ENCODE measurements around the gene MRPL18. TPM values are rescaled to one million over a fixed set of nuclear protein-coding genes. Genes with fewer than 3 reads are reported as not detected.
"Not testable (repeated sequence)": the region's sequence is repeated elsewhere in the genome, so short reads cannot be mapped to it uniquely, and the experiment has no call there.

Gene MRPL18
- total RNA-seq, 1 donor from 2014 or later, result 119 TPM

DNA sequence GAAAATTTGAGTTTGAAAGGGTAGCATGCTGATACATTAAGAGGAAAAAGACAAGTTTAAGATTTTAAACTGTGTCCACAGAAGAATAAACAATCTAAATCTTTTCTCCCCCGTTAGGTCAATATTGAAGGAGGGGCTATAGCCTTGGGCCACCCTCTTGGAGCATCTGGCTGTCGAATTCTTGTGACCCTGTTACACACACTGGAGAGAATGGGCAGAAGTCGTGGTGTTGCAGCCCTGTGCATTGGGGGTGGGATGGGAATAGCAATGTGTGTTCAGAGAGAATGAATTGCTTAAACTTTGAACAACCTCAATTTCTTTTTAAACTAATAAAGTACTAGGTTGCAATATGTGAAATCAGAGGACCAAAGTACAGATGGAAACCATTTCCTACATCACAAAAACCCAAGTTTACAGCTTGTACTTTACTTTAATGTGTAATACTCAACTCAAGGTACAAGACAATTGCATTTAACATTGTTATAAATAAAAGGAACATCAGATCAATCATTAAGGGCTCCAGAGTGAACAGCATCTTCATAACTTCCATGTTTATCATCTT lies 11.6 kb upstream of the MRPL18 start:
- Histone ChIP-seq H3K9me3 (no peaks in the 10 kb centered on the region), H3K36me3 (peaks cover 67 to 84% of the 10 kb centered on the region in 2 donors), H3K27me3 (no peaks in the 10 kb centered on the region), H3K4me1 (no peaks in the 10 kb centered on the region), H3K27ac (no peak overlapping the region), H3K4me3 (no peak overlapping the region)
- no peak for DNase-seq (ENCODE audit: low spot score in 2 of 2)
- intact Hi-C loops (cut with DNase I), result no loop called here
- TF ChIP-seq, protein P1, sequence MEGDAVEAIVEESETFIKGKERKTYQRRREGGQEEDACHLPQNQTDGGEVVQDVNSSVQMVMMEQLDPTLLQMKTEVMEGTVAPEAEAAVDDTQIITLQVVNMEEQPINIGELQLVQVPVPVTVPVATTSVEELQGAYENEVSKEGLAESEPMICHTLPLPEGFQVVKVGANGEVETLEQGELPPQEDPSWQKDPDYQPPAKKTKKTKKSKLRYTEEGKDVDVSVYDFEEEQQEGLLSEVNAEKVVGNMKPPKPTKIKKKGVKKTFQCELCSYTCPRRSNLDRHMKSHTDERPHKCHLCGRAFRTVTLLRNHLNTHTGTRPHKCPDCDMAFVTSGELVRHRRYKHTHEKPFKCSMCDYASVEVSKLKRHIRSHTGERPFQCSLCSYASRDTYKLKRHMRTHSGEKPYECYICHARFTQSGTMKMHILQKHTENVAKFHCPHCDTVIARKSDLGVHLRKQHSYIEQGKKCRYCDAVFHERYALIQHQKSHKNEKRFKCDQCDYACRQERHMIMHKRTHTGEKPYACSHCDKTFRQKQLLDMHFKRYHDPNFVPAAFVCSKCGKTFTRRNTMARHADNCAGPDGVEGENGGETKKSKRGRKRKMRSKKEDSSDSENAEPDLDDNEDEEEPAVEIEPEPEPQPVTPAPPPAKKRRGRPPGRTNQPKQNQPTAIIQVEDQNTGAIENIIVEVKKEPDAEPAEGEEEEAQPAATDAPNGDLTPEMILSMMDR (IDR thresholded peaks at IDR 0.05), result no peak

GRCh38 chr6:159788276-159788675 lies 2.0 kb upstream of the MRPL18 start:
- TF ChIP-seq, protein P1 (IDR thresholded peaks at IDR 0.05), result no peak
- Histone ChIP-seq H3K4me1 (peaks cover 11 to 36% of the 10 kb centered on the region in 2 donors), H3K27ac (peak overlapping the region in 1 of 2 donors; percentile 87), H3K36me3 (peaks cover 13 to 42% of the 10 kb centered on the region in 2 donors), H3K9me3 (no peaks in the 10 kb centered on the region), H3K4me3 (peak overlapping the region; percentile 68 to 85), H3K27me3 (no peaks in the 10 kb centered on the region)
- intact Hi-C loops (cut with DNase I), result loop anchor here (5.0 kb wide), 1 partner anchor 36 kb away; no protein-coding TSS in a partner anchor
- no peak for DNase-seq (ENCODE audit: low spot score in 2 of 2)

- intact Hi-C loops (cut with DNase I), result loop anchor here (1.0 to 5.0 kb wide), 4 partner anchors 27 to 62 kb away; partner anchors contain the start of genes ACAT2 and WTAP
- Histone ChIP-seq H3K9me3 (no peaks in the 10 kb centered on the region), H3K36me3 (peaks cover 12 to 38% of the 10 kb centered on the region in 2 donors), H3K27ac (peak overlapping the region; percentile 87 to 93), H3K4me1 (peaks cover 11 to 36% of the 10 kb centered on the region in 2 donors), H3K27me3 (no peaks in the 10 kb centered on the region), H3K4me3 (peak overlapping the region; percentile 68 to 85)
- TF ChIP-seq, protein P1 (IDR thresholded peaks at IDR 0.05), result no peak
- peak; percentile 18 to 67 for DNase-seq (ENCODE audit: low spot score in 2 of 2)
Measured at GRCh38 chr6:159788753-159789376, 1.4 kb upstream of the MRPL18 start.

GRCh38 chr6:159789377-159790148 lies 704 bp upstream of the MRPL18 start, which contains the start of gene TCP1:
TCP1 (minus strand) TSS chr6:159789602; CDS start chr6:159789468, 134 bp downstream.
- Histone ChIP-seq H3K4me3 (peak within 1 kb of the TSS; percentile 68 to 85), H3K27me3 (no peaks in the 10 kb centered on the region), H3K4me1 (peaks cover 11 to 36% of the 10 kb centered on the region in 2 donors), H3K36me3 (peaks cover 7 to 33% of the 10 kb centered on the region in 2 donors), H3K27ac (peak within 1 kb of the TSS; percentile 93 to 98), H3K9me3 (no peaks in the 10 kb centered on the region)
- DNase-seq (ENCODE audit: low spot score in 2 of 2), result peak; percentile 98 to 100
- intact Hi-C loops (cut with DNase I), result loop anchor here (1.0 to 5.0 kb wide), 7 partner anchors 27 to 153 kb away; partner anchors contain the start of genes ACAT2 and WTAP
- TF ChIP-seq, protein P1 (IDR thresholded peaks at IDR 0.05), result peak in 1 of 3 experiments; percentile 7

DNA sequence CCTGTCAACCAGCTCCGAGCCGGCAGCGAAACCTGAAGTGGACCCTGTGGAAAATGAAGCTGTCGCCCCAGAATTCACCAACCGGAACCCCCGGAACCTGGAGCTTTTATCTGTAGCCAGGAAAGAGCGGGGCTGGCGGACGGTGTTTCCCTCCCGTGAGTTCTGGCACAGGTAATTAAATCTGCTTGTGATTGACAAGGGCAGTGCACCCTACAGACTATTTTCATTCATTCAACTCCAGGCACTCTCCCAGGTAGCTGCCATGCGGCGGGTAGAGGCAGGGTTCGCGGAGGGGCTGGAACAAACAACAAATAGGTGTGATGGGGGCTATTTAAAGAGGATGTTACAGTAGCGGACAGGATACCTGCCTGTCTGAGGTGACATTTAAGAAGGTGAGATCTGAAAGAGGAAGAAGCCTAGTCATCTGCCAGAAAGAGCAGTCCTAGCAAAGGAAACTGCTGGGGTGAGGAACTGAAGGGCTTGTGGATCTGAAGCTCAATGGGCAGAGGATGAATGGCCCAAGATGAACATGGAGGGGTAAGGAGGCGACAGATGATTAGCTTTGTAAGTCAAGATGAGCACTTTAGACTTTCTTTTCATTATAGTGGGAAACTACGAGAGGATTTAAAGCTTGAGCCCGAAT lies 810 bp downstream of the MRPL18 start:
- Histone ChIP-seq H3K36me3 (peaks cover 4 to 25% of the 10 kb centered on the region in 2 donors), H3K27ac (peak overlapping the region; percentile 93 to 98), H3K9me3 (no peaks in the 10 kb centered on the region), H3K27me3 (no peaks in the 10 kb centered on the region), H3K4me1 (peaks cover 11 to 36% of the 10 kb centered on the region in 2 donors), H3K4me3 (peak overlapping the region; percentile 68 to 85)
- intact Hi-C loops (cut with DNase I), result loop anchor here (1.0 to 2.0 kb wide), 3 partner anchors 62 to 152 kb away; no protein-coding TSS in a partner anchor
- DNase-seq (ENCODE audit: low spot score in 2 of 2), result no peak
- TF ChIP-seq, protein P1 (IDR thresholded peaks at IDR 0.05), result no peak

GRCh38 chr6:159794976-159795375 lies 4.7 kb downstream of the MRPL18 start:
- H3K4me1 ChIP-seq, result peaks cover 11 to 20% of the 10 kb centered on the region in 2 donors
- H3K27me3 ChIP-seq; H3K27ac ChIP-seq; intact Hi-C loops (cut with DNase I); H3K4me3 ChIP-seq; H3K9me3 ChIP-seq; DNase-seq (ENCODE audit: low spot score in 2 of 2): not testable (repeated sequence)
- peaks cover 28 to 49% of the 10 kb centered on the region in 2 donors for H3K36me3 ChIP-seq

All from ascending aorta (tissue), 2 donors.